NCI-H1048 (cell line): Measurements from ENCODE around the gene CDH22.

Source experiments
- DNase-seq: peaks from one replicate; lab custom pipeline; 2025; lab: John Stamatoyannopoulos, UW

The CDH22 gene

GRCh38 chr20:46343348-46343974 lies 35.2 kb upstream of the CDH22 start:
- DNase-seq: no peak

GRCh38 chr20:46342451-46343347 lies 34.4 kb upstream of the CDH22 start:
- DNase-seq: no peak

GRCh38 chr20:46342010-46342378 lies 33.7 kb upstream of the CDH22 start:
- no peak for DNase-seq

- DNase-seq: no peak
These were observed 33.0 kb upstream of the CDH22 start for GRCh38 chr20:46341074-46342009.

GRCh38 chr20:46339037-46339436 lies 30.7 kb upstream of the CDH22 start:
- no peak for DNase-seq

- DNase-seq: no peak
These were observed 28.4 kb upstream of the CDH22 start for GRCh38 chr20:46336735-46337134.

- DNase-seq: no peak
These were observed 26.1 kb upstream of the CDH22 start for GRCh38 chr20:46334303-46334904.

- no peak for DNase-seq
These were observed 25.1 kb upstream of the CDH22 start for GRCh38 chr20:46333161-46333991.

GRCh38 chr20:46332373-46333160 lies 24.3 kb upstream of the CDH22 start:
- no peak for DNase-seq

- no peak for DNase-seq
These were observed 23.5 kb upstream of the CDH22 start for GRCh38 chr20:46331611-46332361.

GRCh38 chr20:46330831-46331371 lies 22.6 kb upstream of the CDH22 start:
- DNase-seq: no peak

GRCh38 chr20:46330072-46330763 lies 21.9 kb upstream of the CDH22 start:
- no peak for DNase-seq

GRCh38 chr20:46328200-46328882 lies 20.0 kb upstream of the CDH22 start:
- no peak for DNase-seq

- no peak for DNase-seq
These were observed 19.3 kb upstream of the CDH22 start for GRCh38 chr20:46327557-46327956.

GRCh38 chr20:46325789-46326188 lies 17.5 kb upstream of the CDH22 start:
- DNase-seq: no peak

GRCh38 chr20:46324960-46325703 lies 16.8 kb upstream of the CDH22 start:
- DNase-seq: no peak

- no peak for DNase-seq
These were observed 16.1 kb upstream of the CDH22 start for GRCh38 chr20:46324379-46324778.
